Measurements from ENCODE around the gene MAN2C1.
A peak's percentile ranks its signal among the peaks of the same experiment; 100 is the strongest.
"Not testable (repeated sequence)": the region's sequence is repeated elsewhere in the genome, so short reads cannot be mapped to it uniquely, and the experiment has no call there.

The MAN2C1 gene

DNA sequence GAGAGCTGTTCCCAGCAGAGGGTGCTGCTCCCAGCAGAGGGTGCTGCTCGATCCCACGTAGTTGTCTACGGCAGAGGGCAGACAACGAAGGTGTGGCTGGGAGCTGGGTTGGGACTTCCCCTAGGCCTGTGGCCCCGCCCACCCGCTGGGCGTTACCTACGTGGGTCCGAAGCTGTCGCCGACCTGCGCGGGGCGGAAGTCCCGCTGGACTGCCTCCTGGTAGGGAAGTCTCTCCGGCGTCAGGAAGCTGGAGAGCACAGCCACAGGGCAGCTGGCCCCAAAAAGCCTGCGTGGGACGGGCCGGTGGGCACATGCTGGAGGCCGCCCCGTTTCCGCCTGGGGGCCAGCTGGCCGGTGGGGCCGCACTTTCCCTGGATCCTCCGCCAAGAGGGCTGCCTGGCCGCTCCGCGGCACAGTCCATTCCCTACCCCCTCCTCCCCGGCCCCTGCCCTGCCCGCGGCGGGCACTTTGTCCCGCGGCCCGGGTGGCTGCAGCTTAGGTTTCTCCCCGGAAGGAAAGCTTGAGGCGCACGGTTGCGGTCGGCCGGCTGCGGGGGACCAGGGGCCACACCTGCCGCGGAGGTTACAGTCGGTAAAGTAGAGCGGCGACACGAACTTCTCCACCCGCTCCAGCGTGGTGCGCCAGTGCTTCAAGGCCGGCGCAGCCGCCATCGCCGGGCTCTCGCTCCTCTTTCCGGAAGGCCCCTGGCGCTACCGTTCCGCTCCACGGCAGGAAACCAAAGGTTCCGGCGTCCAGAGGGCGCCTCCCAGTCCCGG lies at the start of gene MAN2C1:
Gene MAN2C1, minus strand, starts transcription at position 695 of the 776 bp plus-strand sequence. Its CDS starts 24 bp downstream, at position 671.
- DNase-seq (ENCODE audit: low spot score): peak; percentile 95

DNA sequence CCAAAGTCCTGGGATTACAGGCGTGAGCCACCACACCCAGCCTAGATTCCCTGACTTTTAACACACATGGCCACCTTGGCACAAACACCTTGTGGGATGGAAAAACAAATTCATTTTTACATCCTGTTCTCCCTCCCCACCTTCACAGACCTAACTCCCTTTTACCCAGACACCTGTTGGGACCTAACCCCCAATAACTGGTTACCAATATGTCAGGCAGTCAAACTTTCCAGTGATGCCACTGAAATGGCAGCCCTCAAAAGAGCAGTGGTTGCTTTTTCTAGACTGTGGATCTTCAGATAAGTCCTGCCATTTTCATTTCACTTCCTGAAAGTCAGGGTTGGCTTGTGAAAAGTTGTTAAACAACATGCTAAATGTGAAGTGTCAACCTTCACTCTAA lies 48.2 kb upstream of the MAN2C1 start:
- no peak for DNase-seq (ENCODE audit: low spot score)

DNA sequence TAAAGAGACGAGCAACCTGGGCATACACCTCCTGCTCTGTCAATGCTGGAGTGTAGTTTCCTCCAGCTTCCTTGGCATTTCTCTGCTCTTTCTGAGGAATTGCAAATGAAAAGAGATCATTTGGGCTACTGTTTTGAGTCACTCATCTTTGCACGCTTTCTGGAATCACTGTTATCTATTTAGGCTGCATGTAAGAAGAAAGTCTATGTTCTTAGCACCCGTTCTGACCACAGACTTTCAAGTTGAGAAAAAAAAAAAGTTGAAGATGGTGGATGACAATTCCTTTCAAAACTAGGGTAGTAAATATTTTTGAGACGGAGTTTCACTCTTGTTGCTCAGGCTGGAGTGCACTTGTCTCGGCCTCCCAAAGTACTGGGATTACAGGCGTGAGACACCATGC lies 41.8 kb upstream of the MAN2C1 start:
- DNase-seq (ENCODE audit: low spot score): no peak

DNA sequence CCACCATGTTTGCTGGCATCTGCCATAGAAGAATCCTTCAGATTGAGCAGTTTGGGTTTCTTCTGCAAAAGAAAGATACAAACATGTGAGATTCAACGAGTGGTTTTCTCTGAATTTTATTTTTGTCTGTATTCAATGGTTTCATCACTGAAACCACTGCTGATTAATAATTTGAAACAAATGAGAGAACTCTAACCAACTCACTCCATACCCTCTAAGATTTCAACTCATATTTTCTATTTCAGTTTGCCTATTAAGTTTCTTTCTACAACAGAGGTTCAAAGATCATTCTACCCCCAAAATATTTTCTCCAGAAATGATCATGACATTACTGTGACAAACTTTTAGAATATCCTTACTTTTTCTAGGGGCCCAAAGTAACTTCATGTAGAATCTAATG lies 38.7 kb upstream of the MAN2C1 start:
- DNase-seq (ENCODE audit: low spot score): no peak

DNA sequence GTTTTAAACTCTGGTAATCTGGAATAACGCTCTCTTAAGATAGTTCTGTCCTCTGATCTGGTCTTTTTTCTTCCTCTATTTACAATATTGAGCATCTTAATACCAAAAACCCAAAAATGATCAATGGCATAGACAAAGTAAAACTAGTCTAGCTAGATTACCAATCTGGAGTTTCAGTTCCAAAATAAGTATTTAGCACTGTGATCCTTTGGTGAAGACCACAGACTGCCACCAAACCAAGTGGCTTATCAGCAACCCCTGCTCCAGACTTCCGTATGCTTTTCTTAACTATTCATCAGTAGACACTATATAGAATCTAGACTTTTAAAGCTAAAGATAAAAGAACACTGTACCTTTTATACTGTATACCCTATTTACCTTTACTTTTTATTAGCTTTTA lies 35.5 kb upstream of the MAN2C1 start:
- DNase-seq (ENCODE audit: low spot score): no peak

DNA sequence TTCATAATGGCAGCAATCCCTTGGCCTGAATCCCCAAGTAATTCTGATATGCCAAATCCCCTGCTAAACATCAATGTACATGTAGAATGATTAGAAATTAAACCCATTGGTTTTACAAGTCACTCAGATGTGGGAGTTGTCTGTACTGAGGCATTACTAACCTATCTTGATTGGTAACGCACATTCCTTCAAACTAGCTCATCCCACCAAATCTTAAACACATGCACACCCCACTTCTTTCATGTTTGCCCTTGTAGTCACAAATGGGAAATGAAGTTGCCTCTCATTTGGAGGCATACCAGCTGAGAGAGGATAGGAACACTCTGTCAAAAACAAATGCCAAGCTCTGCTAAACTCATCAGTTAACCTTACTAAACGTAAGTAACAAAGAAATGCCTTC lies 29.1 kb upstream of the MAN2C1 start:
- no peak for DNase-seq (ENCODE audit: low spot score)

DNA sequence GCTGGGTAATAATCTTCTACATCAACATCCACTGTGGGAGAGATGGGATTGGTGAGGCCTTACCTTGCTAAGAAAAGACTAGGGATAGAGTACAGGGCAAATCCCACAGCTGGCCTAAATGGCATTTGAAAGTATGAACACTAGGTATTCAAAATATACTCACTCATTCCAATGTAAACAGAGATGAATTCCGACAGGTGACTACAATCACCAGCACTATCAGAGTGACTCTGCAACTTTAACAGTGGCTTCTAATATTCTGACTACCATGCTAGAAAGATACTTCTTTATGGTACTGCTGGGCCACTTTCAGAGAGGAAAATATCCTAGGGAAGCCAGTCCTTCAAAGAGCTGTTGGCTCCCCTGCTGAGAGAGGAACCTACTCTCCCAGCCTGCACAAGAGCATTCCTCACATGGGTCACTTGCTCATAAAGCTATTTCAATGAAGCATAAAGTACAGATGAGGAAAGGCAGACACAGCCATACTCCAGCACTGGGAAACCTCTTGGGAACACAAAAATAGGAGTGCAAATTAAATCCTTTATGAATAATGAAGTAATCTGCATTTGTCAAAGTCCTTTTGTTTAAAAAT lies 21.5 kb upstream of the MAN2C1 start:
- DNase-seq (ENCODE audit: low spot score): no peak

DNA sequence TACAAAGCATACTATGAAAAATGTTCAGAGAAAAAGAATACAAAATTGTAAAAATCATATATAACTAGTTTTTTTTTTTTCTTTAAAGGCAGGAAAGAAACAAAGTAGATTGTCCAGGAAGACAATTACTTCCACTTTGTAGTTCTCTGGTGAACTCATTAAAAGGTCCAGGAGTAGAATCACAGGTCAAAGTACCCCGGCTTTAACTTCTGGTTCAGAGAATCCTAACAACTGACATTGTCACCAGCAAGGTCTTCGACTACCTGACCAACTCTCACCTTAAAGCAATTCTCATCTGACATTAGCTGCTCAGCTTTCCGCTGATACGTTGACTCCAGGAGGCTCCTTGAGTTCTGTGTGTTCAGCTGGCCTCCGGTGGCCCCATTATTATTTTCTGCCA lies 15.6 kb upstream of the MAN2C1 start:
- DNase-seq (ENCODE audit: low spot score): not testable (repeated sequence)

DNA sequence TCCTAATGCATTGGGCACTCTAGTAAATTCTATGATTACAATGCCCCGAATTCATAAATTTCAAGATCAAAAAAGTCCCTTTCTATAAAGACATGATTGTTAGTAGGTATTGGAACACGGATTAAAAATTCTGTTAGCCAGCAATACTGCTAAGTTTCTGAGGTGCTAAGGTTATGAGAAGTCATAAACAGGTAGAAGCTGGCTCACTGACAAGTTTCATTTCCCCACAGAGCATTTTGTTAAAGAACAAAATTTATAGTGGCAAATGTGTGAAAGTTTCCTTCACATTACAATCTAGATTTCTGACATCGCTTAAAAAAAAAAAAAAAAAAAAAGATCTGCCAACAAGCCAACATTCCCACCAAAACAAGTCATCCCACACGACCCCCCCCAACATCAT lies 12.4 kb upstream of the MAN2C1 start:
- no peak for DNase-seq (ENCODE audit: low spot score)

DNA sequence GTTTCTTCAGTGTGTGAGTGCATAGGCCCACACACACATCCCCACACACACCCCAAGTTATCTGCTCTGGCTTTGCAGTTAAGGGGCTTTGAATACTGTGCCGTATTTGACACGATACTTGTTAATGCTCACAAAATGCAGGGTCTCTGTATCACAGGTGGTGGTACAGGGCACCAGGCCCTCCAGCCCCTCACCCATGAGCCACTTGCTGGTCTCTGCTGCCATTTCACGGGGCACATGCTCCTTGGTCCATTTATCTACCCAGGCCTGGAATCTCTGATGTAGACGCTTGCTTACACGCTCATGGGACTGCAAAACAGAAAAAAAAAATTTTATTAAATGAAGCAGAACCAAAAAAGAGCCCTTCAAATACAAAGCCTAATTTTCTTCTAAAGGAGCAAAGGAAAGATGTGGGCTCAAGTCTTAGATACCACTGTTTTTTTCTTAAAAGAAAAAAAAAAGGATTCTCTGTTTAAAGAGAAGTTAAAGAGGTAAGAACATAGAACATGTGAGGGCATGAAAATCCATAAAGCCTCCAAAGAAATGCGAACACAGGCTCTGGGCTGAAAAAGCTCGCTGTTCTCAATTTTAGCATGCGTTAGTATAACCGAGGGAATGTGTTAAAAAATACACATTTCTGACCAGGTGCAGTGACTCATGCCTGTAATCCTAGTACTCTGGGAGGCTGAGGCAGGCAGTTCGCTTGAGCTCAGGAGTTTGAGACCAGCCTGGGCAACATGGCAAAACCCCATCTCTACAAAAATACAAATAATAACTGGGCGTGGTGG lies 3.7 kb upstream of the MAN2C1 start:
- DNase-seq (ENCODE audit: low spot score): no peak

DNA sequence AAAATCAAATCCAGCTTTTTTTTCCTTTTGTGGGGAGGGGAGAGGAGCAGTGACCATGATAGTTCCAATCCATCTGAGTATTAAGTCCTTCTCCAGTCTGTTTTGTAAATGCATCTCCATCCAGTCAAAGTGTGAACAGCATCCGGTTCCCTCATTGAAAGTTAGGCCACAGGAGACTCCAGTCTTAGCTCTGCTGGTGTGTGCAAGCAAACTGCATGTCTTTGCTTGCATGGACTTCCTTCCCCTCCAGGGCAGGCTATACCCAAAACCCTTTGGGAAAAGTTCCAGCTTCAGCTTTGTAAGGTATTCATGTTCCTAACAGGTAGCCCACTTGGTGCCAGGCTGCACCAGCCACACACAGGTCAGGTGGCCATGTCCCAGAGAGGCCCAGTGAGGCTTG lies 3.1 kb upstream of the MAN2C1 start:
- no peak for DNase-seq (ENCODE audit: low spot score)

DNA sequence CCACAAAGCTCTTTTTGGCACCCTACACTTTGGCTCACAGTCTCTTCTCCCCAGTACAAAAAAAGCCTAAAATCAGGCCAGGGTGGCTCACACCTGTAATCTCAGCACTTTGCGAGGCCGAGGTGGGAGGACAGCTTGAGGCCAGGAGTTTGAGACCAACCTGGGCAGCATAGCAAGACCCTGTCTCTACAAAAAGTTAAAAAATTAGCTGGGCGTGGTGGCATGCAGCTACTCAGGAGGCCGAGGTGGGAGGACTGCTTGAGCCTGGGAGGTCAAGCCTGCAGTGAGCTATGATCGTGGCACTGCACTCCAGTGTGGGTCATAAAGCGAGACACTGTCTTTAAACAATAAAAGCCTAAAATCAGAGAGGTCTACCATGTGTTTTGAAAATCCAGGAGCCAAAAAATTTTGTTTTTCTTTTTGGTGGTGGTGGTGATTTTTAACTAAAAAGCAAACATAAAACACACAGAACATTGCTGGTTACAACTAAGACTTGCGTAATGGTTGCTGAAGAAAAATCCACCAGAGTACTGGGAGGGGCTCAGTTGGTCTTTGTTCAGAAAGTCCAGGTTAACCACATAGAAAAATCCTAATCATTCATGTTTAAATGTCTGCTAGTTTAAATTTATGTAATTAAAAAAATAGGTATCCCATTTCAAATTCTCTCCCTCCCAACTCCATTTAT lies 1.6 kb upstream of the MAN2C1 start:
- DNase-seq (ENCODE audit: low spot score): no peak

DNA sequence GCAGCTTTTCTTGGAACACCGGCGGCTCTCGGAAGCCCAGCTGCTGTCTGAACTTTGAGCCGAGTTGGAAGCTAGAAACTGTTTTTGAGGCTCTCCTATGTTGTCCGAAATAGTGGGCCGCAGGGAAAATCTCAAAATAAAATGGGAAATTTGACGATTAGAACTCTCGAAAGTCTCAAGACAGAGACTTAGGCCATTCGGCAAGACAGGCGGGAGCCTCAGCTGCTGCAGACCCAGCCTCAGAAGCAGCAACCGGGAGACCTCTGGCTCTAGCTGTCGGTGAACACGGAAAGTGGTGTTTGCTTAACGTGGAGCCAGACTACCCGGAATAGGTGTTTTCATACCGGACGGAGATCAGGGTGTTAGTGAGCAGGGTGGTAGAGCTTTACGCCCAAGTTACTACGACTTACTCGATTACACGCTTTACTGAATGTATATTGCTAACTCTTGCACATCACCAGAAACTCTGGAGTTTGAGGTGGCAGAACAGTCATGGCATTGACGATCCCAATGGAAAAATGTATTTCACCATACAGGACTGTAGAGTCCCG lies 357 bp upstream of the MAN2C1 start:
- DNase-seq (ENCODE audit: low spot score): no peak

DNA sequence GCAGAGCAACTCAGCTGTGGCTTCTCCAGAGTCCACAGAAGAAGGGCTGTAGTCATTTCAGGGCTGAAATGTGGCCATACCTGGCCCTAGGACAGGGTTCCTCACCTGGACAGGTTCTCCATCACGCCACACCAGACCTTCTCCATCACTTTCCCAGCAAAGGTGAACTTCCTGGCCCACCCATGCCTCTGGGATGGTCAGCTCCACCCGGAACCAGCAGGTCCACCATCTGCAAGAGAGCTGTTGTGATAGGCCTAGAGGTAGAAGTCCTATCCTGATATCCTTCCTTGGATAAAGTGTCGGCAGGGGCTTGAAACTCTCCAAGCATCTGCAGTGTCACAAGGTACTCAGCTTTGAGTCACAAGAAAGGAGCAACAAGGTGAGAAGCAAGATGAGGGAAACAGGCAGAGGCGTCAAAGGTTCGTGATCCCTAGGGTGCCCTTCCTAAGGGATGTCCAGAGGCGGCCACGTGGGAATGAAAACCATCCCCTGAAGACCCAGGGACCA lies 948 bp downstream of the MAN2C1 start:
- no peak for DNase-seq (ENCODE audit: low spot score)

DNA sequence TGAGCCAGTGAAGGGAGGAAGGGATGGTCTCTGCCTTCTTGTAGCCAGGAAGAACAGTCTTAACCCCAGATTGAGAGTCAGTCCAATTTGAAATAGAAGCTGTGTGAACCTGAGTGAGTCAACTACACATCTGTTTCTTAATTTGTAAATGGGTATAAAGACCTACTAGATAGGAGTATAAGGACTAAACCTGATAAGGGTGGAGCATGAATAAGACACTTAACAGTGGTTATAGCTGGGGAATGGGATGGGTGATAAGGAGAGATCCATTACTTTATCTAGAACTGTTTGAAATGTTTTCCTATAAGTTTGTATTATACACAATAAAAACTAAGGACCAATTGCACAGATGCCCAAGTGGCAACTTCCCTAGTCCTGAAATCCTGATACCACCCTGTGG lies 1.4 kb downstream of the MAN2C1 start:
- no peak for DNase-seq (ENCODE audit: low spot score)

DNA sequence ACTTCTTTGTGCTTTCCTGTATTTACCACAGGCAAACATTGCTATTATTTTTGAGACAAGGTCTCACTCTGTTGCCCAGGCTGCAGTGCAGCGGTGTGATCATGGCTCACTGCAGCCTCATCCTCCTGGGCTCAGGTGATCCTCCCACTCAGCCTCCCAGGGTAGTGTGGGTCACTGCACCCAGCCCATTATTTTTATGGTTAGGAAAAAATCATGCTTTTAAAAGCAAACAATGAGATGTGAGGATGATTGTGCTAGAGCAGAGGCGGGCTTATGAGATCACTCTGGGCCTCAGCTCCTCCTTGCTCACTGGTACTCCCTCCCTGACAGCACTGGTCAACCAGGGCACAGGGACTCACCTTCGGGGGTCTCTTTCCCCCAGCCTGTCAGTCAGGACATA lies 2.2 kb downstream of the MAN2C1 start:
- no peak for DNase-seq (ENCODE audit: low spot score)

DNA sequence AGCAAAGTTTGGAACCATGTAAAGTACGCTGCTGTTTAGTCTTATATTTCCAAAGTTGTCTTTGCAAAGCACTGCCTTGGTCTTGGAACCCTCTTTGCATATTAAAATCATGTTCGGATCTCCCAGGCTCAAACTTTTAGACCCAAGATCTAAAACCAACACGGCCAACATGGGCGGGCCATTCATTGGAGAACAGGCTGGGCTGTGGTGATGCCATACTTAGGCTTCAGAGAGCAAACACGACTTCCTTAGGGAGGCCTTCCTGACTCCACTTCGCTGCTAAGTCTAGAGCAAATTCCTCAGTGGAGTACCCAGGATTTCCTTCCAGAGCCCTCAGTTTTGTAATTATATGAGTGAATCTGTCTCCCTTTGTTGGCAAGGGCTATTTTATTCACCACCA lies 3.5 kb downstream of the MAN2C1 start:
- no peak for DNase-seq (ENCODE audit: low spot score)

DNA sequence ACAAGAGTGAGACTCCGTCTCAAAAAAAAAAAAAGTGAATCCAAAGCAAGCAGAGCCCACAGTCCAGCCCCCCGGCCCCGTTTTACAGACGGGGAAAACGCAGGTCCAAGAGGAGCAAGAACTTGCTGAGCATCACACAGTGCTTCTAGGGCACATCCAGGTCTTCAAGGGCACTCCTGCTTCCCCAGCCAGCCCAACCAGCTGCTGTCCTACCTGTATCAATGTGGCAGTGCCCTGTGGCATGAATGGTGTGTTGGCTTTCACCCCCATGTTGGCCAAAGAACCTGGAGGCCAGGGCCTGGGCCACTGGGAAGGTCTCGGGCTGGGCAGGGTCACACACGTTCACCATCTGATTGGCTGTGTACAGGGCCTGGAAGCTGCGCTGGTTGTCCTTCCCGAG lies 4.6 kb downstream of the MAN2C1 start:
- DNase-seq (ENCODE audit: low spot score): no peak

DNA sequence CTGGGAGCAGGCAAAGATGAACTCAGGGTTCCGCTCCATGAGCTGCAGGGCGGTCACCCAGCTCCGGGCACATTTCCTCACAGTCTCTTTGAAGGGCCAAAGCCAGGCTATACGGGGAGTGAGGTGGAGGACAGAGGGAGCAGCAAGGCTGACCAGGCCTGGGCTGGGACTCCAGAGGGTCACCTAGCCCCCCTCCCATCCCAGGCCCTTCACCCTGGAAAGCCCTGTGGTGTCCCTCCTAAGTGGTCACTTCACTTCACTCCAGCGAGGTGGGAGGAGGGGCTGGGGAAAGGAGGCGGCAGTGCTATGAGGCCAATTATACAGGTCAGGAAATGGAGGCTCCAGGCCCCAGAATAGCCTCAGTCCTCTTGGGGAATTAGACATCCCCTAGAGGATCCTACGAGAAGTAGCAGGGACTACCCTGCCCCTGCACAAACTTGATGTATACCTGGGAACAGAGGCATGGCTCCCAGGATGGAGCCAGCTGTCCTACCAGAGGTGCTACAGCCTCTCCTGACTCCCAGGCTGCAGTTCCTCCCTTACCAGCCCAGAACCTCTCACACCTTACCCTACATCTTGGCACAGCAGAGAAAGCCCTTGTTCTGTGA lies 5.7 kb downstream of the MAN2C1 start:
- DNase-seq (ENCODE audit: low spot score): no peak

DNA sequence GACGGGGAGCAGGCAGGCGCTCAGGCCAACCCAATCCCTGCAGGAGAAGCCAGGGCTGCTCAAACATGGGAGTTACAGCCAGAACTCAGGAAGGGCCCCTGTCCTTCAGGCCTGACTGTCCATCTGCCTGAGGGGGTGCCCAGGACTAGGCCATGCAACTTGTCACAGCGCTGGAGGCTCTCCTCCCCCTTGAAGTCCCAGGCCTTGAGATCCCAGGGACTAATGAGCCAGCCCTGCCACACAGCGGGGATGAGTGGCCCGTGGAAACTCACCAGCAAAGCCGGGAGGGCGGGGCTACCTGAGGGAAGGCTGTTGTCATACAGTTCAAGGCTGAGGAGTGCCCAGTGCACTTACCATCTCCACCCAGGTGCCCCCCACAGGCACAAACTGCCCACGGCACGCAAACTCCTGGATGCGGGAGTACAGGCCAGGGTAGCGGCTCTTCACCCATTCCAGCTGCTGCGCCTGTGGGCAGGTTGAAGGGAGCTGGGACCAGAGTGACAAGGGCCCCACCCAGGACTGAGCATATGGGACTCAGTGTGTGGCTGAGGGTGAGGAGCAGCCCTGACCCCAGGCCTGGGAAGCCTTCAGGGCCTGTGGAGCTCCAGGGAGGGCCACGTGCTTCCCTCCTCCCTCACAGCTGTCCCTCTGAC lies 6.3 kb downstream of the MAN2C1 start:
- no peak for DNase-seq (ENCODE audit: low spot score)

DNA sequence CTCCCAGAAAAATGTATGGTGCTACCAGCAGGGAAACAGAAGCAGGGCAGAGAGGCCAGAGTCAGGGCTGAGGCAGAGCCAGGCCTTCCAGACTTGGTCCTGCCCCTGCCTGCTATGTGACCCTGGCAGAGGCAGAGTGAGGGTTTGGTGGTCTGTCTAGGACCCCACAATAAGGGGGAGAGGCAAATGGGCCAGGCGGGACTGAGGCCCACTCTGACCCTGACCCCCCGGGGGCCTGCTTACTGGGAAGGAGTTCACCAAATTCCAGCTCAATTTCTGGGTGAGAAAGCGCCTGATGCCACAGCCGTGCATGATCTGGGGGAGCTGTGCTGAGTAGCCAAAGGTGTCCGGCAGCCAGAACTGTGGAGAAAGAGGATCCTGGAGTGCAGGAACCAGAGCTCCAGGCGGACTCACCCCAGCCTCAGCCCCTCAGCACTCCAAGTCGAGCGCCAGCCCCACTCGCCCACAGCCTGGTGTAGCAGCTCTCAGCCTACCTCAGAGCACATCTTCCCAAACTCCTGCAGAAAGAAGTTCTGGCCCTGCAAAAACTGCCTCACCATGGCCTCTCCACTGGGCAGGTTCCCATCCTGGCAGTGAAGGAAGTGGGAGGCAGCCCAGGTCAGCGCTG lies 6.9 kb downstream of the MAN2C1 start:
- DNase-seq (ENCODE audit: low spot score): no peak

Measured in hepatic stellate cell (primary cell).